Stomach (tissue), 9 donors: ENCODE measurements around the gene UBXN1. TPM values are rescaled to one million over a fixed set of nuclear protein-coding genes. Genes with fewer than 3 reads are reported as not detected.

Experiments
- DNase-seq, 2 donors: peaks; one replicate each; pipeline versions ENCODE4 v3.0.0 to v3.0.0-alpha.2; 2013 to 2019
- H3K27ac ChIP-seq, 5 donors: fragments of 200-600 bp in 4 of 5; sonication (generic) in 4 of 5; one replicate each; pipeline ENCODE4 v1.5.1; 2013 to 2019; ENCODE audit warnings: mild to moderate bottlenecking in 1 of 5, moderate library complexity in 1 of 5
- H3K27me3 ChIP-seq, 3 donors: fragments of 200-600 bp; sonication (generic); one replicate each; pipeline ENCODE4 v1.5.1; 2017 to 2019; ENCODE audit warnings: mixed run types in 1 of 3
- H3K36me3 ChIP-seq, 4 donors: fragments of 200-600 bp; sonication (generic); 1 replicate in 3 of 4; 2 replicates in 1 of 4; pipeline ENCODE4 v1.5.1; 2016 to 2019
- H3K4me1 ChIP-seq, 4 donors: fragments of 200-600 bp; sonication (generic); one replicate each; pipeline ENCODE4 v1.5.1; 2016 to 2019
- H3K4me3 ChIP-seq, 4 donors: fragments of 200-600 bp; sonication (generic) in 3 of 4; one replicate each; pipeline ENCODE4 v1.5.1; 2016 to 2019; ENCODE audit warnings: mild to moderate bottlenecking in 1 of 4
- H3K9me3 ChIP-seq, 4 donors: fragments of 200-600 bp; sonication (generic); one replicate each; pipeline ENCODE4 v1.5.1; 2016 to 2019
- CTCF ChIP-seq, 7 experiments: fragments of 450-650 bp in 4 of 7; fragments of 200-600 bp in 3 of 7; sonication (generic) in 3 of 7; IDR thresholded peaks; one replicate each; pipeline ENCODE4 v1.5.1; 2016 to 2019; ENCODE audit warnings: antibody characterized with exemption in 7 of 7, control low read depth in 2 of 7, mild to moderate bottlenecking in 1 of 7
- EP300 ChIP-seq: sonication (generic); formaldehyde crosslinking; IDR thresholded peaks from one replicate; pipeline ENCODE4 v1.6.1; 2017; ENCODE audit warnings: antibody characterized with exemption
- POLR2A ChIP-seq, 4 donors: fragments of 450-650 bp; IDR thresholded peaks; one replicate each; pipeline ENCODE4 v1.6.1; 2016; ENCODE audit warnings: antibody characterized with exemption in 4 of 4, control low read depth in 2 of 4, mild to moderate bottlenecking in 1 of 4, moderate library complexity in 1 of 4
- POLR2AphosphoS5 ChIP-seq, 3 donors: sonication (generic); formaldehyde crosslinking; IDR thresholded peaks; one replicate each; pipeline ENCODE4 v1.6.1; 2016; ENCODE audit warnings: antibody characterized with exemption in 3 of 3
- WGBS, 5 donors: extraction: QIAGEN DNeasy Blood & Tissue Kit in 3 of 5; methylation state at CpG; one replicate each; pipeline versions ENCODE4 v1.1.5 to v1.1.7; 2013 to 2018; 5-methylcytosine and 5-hydroxymethylcytosine counted together
- intact Hi-C: fragments of 100-400 bp; cut with DNase I; formaldehyde crosslinking; loops from one replicate; pipeline ENCODE4 v1.15.1; 2023; ENCODE audit warnings: low total_unique reads
- polyA plus RNA-seq, 3 donors: library from polyadenylated mRNA; stranded (reverse); fragments of 200-250 nt; gene quantifications; one replicate each; pipeline ENCODE4 v1.2.3, GENCODE V29; 2013
- total RNA-seq, 5 donors: library from RNA; depleted of rRNA; stranded (reverse); fragments of >200 nt; gene quantifications; one replicate each; pipeline versions ENCODE4 v1.1.0 to v1.2.3, GENCODE V29; 2014 to 2016
- donor health status: healthy with polysubstance abuse.
- donor health status: Bipolar disorder and iron deficiency.
- donor health status: healthy.

UBXN1 gene
- total and polyA plus RNA-seq, 8 donors, result 78.6 to 236 (median 163) TPM

GRCh38 chr11:62680825-62681240, 2.0 kb upstream of the UBXN1 start:
- Histone ChIP-seq H3K4me3 (no peak overlapping the region), H3K27ac (peak overlapping the region in 3 of 5 donors; percentile 18 to 93 (median 91)), H3K36me3 (peaks cover 19 to 22% (median 22%) of the 10 kb centered on the region in 4 donors), H3K27me3 (no peaks in the 10 kb centered on the region), H3K9me3 (no peaks in the 10 kb centered on the region), H3K4me1 (peaks cover 18 to 48% (median 32%) of the 10 kb centered on the region in 4 donors)
- intact Hi-C loops, result no loop called here
- 34 to 41% (median 36%) methylated on average over 3 to 4 of the region's 4 CpGs for WGBS, 5 donors
- TF ChIP-seq CTCF (IDR thresholded peaks at IDR 0.05) (peak in 5 of 7 experiments; percentile 38 to 52 (median 50)), POLR2AphosphoS5 (IDR thresholded peaks at IDR 0.05) (peak in 1 of 3 donors; percentile 46), POLR2A (IDR thresholded peaks at IDR 0.05) (no peak)
- peak; percentile 47 to 87 for DNase-seq

- Histone ChIP-seq H3K4me3 (peak overlapping the region; percentile 92 to 99 (median 99)), H3K27ac (peak overlapping the region; percentile 91 to 95 (median 93)), H3K9me3 (no peaks in the 10 kb centered on the region), H3K27me3 (no peaks in the 10 kb centered on the region), H3K4me1 (peaks cover 20 to 56% (median 39%) of the 10 kb centered on the region in 4 donors), H3K36me3 (peaks cover 23 to 47% (median 45%) of the 10 kb centered on the region in 4 donors)
- no peak for DNase-seq
- WGBS, 5 donors, result 2 to 4% (median 3%) methylated on average over 9 to 16 of the region's 16 CpGs
- no peak for TF ChIP-seq CTCF (IDR thresholded peaks at IDR 0.05)
- TF ChIP-seq POLR2A (IDR thresholded peaks at IDR 0.05), result no peak
- no peak for TF ChIP-seq EP300
- TF ChIP-seq POLR2AphosphoS5 (IDR thresholded peaks at IDR 0.05), result no peak
- intact Hi-C loops, result no loop called here
These were observed 472 bp downstream of the UBXN1 start for GRCh38 chr11:62678433-62678769.

- TF ChIP-seq EP300 (no peak), POLR2AphosphoS5 (IDR thresholded peaks at IDR 0.05) (no peak), POLR2A (IDR thresholded peaks at IDR 0.05) (no peak), CTCF (IDR thresholded peaks at IDR 0.05) (no peak)
- H3K27me3 ChIP-seq, result no peaks in the 10 kb centered on the region
- peak overlapping the region in 4 of 5 donors; percentile 91 to 95 (median 94) for H3K27ac ChIP-seq
- peaks cover 23 to 51% (median 47%) of the 10 kb centered on the region in 4 donors for H3K36me3 ChIP-seq
- no peaks in the 10 kb centered on the region for H3K9me3 ChIP-seq
- intact Hi-C loops, result no loop called here
- peak overlapping the region in 3 of 4 donors; percentile 92 to 99 (median 99) for H3K4me3 ChIP-seq
- peaks cover 27 to 63% (median 46%) of the 10 kb centered on the region in 4 donors for H3K4me1 ChIP-seq
- WGBS, 5 donors, result 72 to 79% (median 77%) methylated on average over 15 of the region's 15 CpGs
- DNase-seq, result no peak
These were observed 1.2 kb downstream of the UBXN1 start for GRCh38 chr11:62677714-62678113.

GRCh38 chr11:62677156-62677555, 1.7 kb downstream of the UBXN1 start:
- TF ChIP-seq POLR2AphosphoS5 (IDR thresholded peaks at IDR 0.05), result no peak
- no peak for TF ChIP-seq POLR2A (IDR thresholded peaks at IDR 0.05)
- TF ChIP-seq EP300, result no peak
- no peak for TF ChIP-seq CTCF (IDR thresholded peaks at IDR 0.05)
- Histone ChIP-seq H3K36me3 (peaks cover 23 to 51% (median 47%) of the 10 kb centered on the region in 4 donors), H3K9me3 (no peaks in the 10 kb centered on the region), H3K4me1 (peaks cover 31 to 66% (median 51%) of the 10 kb centered on the region in 4 donors), H3K4me3 (peak overlapping the region in 2 of 4 donors; percentile 92 to 99), H3K27me3 (no peaks in the 10 kb centered on the region), H3K27ac (no peak overlapping the region)
- DNase-seq, result no peak
- WGBS, 5 donors, result 56 to 67% (median 61%) methylated on average over 6 of the region's 6 CpGs
- intact Hi-C loops, result no loop called here
